Kidney epithelial cell (primary cell): ENCODE results near the gene HOXC12. TPM values are rescaled to one million over a fixed set of nuclear protein-coding genes. Genes with fewer than 3 reads are reported as not detected.

Source experiments
- DNase-seq: peaks from one replicate; pipeline ENCODE4 v3.0.0-alpha.2; 2010; ENCODE audit warnings: low read depth
- H3K27me3 ChIP-seq: 2 replicates; pipeline ENCODE4 v1.6.0; 2011; ENCODE audit warnings: low read length; ENCODE audit not compliant: control insufficient read depth, insufficient read depth
- H3K36me3 ChIP-seq: 2 replicates; pipeline ENCODE4 v1.5.1; 2011; ENCODE audit warnings: low read length; ENCODE audit not compliant: control insufficient read depth, insufficient read depth
- H3K4me3 ChIP-seq: 2 replicates; pipeline ENCODE4 v1.5.1; 2011; ENCODE audit warnings: low read depth, mild to moderate bottlenecking, control low read depth, low read length
- CTCF ChIP-seq: IDR thresholded peaks from 2 replicates; pipeline ENCODE4 v1.5.1; 2011; ENCODE audit warnings: mild to moderate bottlenecking, moderate library complexity, low read length, control low read depth, inconsistent platforms; ENCODE audit not compliant: insufficient read depth, poor library complexity, severe bottlenecking
- total RNA-seq: library from RNA; depleted of rRNA; stranded (reverse); fragments of >200 nt; gene quantifications from 2 replicates; pipeline ENCODE4 v1.2.3, GENCODE V29; 2015

HOXC12 gene
- total RNA-seq, 1 donor from 2014 or later, result not detected

- Histone ChIP-seq H3K36me3 (no peaks in the 10 kb centered on the region), H3K4me3 (no peak overlapping the region), H3K27me3 (peaks cover 44% of the 10 kb centered on the region)
- no peak for DNase-seq
- no peak for TF ChIP-seq CTCF
Observed at GRCh38 chr12:53987787-53988230, 33.1 kb downstream of the HOXC12 start.

DNA sequence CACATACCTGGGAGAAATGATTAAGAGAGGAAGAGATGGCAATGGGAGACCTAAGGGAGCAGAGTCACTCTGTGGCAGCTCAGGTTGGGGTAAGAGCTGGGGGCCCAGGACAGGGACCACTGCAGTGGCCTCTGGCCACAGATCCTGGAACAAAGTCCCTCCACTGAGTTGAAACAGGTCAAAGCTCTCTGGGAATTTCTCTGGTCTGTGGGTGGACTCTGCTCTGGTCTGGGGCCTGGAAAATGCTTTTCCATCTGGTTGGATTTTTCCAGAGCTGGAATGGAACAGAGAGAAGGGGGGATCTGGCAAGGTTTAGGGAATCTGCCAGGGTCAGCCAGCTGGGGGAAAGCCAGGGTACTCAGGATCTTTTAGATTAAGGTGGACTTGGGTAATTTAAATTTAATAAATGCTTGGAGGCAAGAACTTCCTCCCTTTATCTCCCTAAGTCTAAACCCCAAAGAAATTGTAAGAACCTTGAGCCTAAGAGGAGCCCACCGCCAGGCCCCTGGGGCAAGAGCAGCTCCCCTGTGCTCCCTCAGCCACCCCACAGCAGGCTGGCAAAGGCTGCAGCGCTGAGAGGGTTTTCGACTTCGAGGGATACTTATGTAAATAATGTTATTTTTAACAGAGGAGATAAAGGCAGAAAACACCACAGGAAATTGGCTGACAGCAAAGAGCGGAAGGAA is 34.0 kb downstream of the HOXC12 start:
- H3K36me3 ChIP-seq, result no peaks in the 10 kb centered on the region
- DNase-seq, result no peak
- no peak for TF ChIP-seq CTCF
- peaks cover 42% of the 10 kb centered on the region for H3K27me3 ChIP-seq
- no peak overlapping the region for H3K4me3 ChIP-seq

DNA sequence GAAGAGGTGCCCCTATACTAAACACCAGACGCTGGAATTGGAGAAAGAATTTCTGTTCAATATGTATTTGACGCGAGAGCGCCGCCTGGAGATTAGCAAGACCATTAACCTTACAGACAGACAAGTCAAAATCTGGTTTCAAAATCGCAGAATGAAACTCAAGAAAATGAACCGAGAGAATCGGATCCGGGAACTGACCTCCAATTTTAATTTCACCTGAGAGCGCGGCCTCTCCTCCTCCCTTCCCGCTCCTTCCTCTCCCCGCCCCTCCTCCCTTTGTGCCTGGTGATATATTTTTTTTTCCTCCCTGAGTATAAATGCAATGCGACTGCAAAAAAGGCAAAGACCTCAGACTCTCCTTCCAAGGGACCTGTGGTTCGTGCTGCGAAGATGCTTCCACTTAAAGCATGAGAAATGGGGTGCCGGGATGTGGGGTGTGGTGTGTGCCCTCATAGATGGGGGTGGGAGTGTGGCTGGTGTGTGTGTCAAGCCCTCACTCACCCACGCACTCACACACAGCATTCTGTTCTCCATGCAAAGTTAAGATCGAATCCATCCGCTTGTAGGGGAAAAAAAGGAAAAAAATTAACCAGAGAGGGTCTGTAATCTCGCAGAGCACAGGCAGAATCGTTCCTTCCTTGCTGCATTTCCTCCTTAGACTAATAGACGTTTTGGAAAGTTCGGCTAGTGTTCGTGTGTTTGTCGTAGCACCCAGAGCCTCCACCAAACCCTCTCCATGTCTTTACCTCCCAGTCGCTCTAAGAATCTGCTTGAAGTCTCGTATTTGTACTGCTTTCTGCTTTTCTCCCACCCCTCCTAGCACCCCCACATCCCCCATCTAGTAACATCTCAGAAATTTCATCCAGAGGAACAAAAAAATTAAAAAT is 34.8 kb downstream of the HOXC12 start:
- peak; percentile 58 for TF ChIP-seq CTCF
- Histone ChIP-seq H3K36me3 (no peaks in the 10 kb centered on the region), H3K27me3 (peaks cover 43% of the 10 kb centered on the region), H3K4me3 (no peak overlapping the region)
- DNase-seq, result no peak

GRCh38 chr12:53990311-53991076 is 35.8 kb downstream of the HOXC12 start:
- TF ChIP-seq CTCF, result no peak
- peaks cover 49% of the 10 kb centered on the region for H3K27me3 ChIP-seq
- peak overlapping the region; percentile 24 for H3K4me3 ChIP-seq
- no peaks in the 10 kb centered on the region for H3K36me3 ChIP-seq
- no peak for DNase-seq

DNA sequence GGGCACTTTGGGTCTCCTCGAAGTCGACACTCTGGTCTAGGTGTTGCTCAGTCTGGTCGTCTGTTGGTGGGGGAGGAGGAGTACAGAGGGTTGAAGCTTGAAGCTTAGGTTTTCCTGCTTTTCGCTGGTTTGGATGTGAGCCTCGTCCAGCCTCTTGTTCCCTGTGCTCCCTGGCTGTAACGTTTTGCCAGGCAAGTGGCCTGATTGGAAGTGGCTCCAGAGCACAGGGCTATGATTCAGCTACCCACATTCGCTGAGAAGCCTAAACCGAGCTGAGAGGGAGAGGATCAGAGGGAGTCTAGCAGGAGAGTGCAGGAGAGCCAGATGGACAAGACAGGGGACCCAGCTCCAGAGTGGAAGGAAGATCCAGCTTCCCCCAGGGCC is 36.4 kb downstream of the HOXC12 start:
- Histone ChIP-seq H3K4me3 (peak overlapping the region; percentile 24), H3K27me3 (peaks cover 47% of the 10 kb centered on the region), H3K36me3 (no peaks in the 10 kb centered on the region)
- TF ChIP-seq CTCF, result no peak
- no peak for DNase-seq
